Kidney epithelial cell (primary cell): Measurements from ENCODE around the gene MACROD2. TPM values are rescaled to one million over a fixed set of nuclear protein-coding genes. Genes with fewer than 3 reads are reported as not detected.

Experiments used
- DNase-seq: peaks from one replicate; pipeline ENCODE4 v3.0.0-alpha.2; 2010; ENCODE audit warnings: low read depth
- H3K27me3 ChIP-seq: 2 replicates; pipeline ENCODE4 v1.6.0; 2011; ENCODE audit warnings: low read length; ENCODE audit not compliant: control insufficient read depth, insufficient read depth
- H3K36me3 ChIP-seq: 2 replicates; pipeline ENCODE4 v1.5.1; 2011; ENCODE audit warnings: low read length; ENCODE audit not compliant: control insufficient read depth, insufficient read depth
- H3K4me3 ChIP-seq: 2 replicates; pipeline ENCODE4 v1.5.1; 2011; ENCODE audit warnings: low read depth, mild to moderate bottlenecking, control low read depth, low read length
- CTCF ChIP-seq: IDR thresholded peaks from 2 replicates; pipeline ENCODE4 v1.5.1; 2011; ENCODE audit warnings: mild to moderate bottlenecking, moderate library complexity, low read length, control low read depth, inconsistent platforms; ENCODE audit not compliant: insufficient read depth, poor library complexity, severe bottlenecking
- total RNA-seq: library from RNA; depleted of rRNA; stranded (reverse); fragments of >200 nt; gene quantifications from 2 replicates; pipeline ENCODE4 v1.2.3, GENCODE V29; 2015

Gene MACROD2
- total RNA-seq, 1 donor from 2014 or later: 0.79 TPM

- DNase-seq: no peak
- Histone ChIP-seq H3K27me3 (no peaks in the 10 kb centered on the region), H3K4me3 (no peak overlapping the region), H3K36me3 (no peaks in the 10 kb centered on the region)
- no peak for TF ChIP-seq CTCF
Observed at GRCh38 chr20:14764511-14765369, 769.4 kb downstream of the MACROD2 start.

- H3K4me3 ChIP-seq: no peak overlapping the region
- TF ChIP-seq CTCF: no peak
Observed at GRCh38 chr20:14765370-14765701, 770.0 kb downstream of the MACROD2 start.

GRCh38 chr20:14773486-14773885 lies 778.2 kb downstream of the MACROD2 start:
- no peak for TF ChIP-seq CTCF
- Histone ChIP-seq H3K36me3 (no peaks in the 10 kb centered on the region), H3K27me3 (no peaks in the 10 kb centered on the region), H3K4me3 (no peak overlapping the region)
- no peak for DNase-seq

More at GRCh38 chr20:14765370-14765701, 770.0 kb downstream of the MACROD2 start:
- no peak for DNase-seq
- Histone ChIP-seq H3K36me3 (no peaks in the 10 kb centered on the region), H3K27me3 (no peaks in the 10 kb centered on the region)

- H3K27me3 ChIP-seq: no peaks in the 10 kb centered on the region
- H3K4me3 ChIP-seq: no peak overlapping the region
- no peaks in the 10 kb centered on the region for H3K36me3 ChIP-seq
- TF ChIP-seq CTCF: no peak
- peak; percentile 26 for DNase-seq
Observed at GRCh38 chr20:14775778-14776177, 780.5 kb downstream of the MACROD2 start.

- DNase-seq: no peak
- Histone ChIP-seq H3K4me3 (no peak overlapping the region), H3K27me3 (no peaks in the 10 kb centered on the region), H3K36me3 (no peaks in the 10 kb centered on the region)
- TF ChIP-seq CTCF: no peak
Observed at GRCh38 chr20:14777591-14777990, 782.3 kb downstream of the MACROD2 start.

- H3K4me3 ChIP-seq: no peak overlapping the region
- TF ChIP-seq CTCF: no peak
- DNase-seq: no peak
- H3K27me3 ChIP-seq: no peaks in the 10 kb centered on the region
- no peaks in the 10 kb centered on the region for H3K36me3 ChIP-seq
Observed at GRCh38 chr20:14778096-14778495, 782.8 kb downstream of the MACROD2 start.
